ENCODE measurements around the gene NLRP6.
"Not testable (repeated sequence)": the region's sequence is repeated elsewhere in the genome, so short reads cannot be mapped to it uniquely, and the experiment has no call there.

Gene NLRP6

DNA sequence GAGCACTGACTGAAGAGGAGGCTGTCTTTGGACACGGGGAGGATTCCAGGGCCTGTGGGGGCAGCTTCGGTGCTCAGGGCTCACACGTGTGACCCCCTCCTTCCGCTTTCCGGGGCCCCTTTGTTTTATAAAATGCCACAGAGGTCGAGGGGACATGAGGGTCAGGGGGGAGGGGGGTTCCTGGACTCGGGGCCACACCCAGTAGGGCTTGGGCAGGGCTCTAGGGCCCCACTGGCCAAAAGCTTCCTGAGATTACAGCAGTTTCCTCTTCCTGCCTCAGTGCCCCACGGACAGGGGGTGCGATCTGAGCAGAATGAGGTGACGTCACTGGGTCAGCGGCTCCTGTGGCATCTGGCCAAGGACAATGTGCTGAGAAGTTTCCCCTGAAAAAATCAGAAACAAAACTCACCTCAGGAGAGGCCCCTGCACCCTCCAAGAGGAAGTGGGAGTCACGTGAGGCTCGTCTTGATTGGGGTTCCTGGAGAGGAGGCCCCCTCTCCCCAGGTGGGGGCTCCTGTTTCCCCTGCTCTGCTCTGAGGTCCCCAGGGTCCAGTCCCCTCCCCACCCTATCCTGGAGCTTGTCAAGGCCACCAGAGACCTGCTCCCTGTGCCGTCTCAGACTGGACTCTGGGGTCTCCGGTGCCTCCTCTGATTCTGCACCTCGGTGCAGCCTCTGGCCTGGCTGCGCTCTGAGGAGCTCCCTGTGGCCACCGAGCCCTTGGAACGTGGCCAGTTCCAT is 48.8 kb downstream of the NLRP6 start:
- ATAC-seq = peak; percentile 22 to 31

DNA sequence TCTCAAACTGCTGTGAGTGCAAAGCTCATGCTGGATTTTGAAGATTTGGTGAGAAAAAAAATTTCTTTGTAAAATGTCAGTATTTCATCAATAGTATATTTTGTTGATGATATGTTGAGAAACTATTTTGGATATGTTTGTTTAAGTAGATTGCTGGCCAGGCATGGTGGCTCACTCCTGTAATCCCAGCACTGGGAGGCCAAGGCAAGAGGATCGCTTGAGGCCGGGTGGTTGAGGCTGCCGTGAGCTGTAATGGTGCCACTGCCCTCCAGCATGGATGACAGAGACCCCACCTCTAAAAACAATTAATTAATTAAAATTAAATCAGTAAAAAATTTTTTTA is 49.3 kb downstream of the NLRP6 start:
- ATAC-seq = no peak

DNA sequence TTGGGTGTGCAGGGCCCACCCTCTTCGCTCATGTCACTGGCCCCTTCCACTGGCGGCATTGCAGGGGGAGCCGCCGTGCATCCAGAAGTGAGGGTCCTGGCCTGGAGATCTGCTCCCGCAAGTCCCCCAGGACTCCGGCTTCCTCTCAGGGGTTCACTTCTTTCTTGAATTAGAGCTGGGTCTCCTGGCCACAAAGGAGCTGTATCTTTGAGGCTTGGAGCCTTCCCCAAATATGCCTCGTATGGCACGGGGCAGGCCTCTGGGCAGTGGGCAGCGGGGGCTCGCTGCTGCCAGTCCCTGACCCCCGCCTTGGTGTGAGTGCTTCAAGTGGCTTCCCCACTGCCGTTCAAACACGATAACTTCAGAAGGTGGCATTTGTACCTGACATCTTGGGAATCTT is 49.8 kb downstream of the NLRP6 start:
- ATAC-seq = no peak

DNA sequence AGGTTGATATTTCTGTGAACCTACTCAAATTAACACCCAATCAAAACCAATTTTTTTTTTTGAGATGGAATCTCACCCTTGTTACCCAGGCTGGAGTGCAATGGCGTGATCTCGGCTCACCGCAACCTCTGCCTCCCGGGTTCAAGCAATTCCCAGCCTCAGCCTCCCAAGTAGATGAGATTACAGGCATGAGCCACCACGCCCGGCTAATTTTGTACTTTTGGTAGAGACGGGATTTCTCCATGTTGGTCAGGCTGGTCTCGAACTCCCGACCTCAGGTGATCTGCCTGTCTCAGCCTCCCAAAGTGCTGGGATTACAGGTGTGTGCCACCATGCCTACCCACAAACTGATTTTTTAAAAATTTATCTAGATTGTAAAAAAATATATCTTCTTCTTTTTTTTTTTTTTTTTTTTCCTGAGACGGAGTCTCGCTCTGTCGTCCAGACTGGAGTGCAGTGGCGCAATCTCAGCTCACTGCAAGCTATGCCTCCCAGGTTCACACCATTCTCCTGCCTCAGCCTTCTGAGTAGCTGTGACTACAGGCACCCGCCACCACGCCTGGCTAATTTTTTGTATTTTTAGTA is 50.4 kb downstream of the NLRP6 start:
- not testable (repeated sequence) for ATAC-seq

DNA sequence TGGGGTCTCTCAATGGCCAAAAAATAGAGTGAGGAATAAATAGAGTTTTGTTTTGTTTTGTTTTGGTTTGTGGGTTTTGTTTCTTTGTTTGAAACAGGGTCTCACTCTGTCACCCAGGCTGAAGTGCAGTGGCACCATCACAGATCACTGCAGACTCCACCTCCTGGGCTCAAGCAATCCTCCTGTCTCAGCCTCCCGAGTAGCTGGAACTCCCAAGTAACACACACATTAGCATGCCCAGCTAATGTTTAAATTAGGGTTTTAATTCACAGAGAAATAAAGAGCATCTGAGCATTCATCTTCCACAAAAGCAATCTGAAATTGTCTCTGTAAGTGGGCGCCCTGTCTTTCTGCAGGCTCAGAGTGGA is 51.7 kb downstream of the NLRP6 start:
- ATAC-seq = no peak

DNA sequence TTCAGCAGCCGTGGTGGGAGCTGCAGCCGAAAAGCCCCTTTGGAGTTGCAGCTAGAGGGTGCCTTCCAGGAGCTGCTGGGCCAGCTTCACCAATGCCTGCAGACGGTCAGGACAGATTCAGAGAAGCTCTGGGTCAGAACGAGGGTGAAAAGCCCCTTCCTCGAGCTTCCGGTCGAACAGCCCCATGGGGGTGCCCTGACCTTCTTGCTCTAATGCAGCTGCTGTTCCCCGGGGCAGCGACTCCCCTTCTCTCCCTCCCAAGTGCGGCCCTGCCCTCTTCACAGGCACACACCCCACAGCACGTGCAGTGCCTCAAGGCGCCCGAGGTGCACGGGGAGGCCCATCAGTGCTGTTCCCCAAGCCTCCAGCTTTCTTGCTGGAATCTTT is 52.1 kb downstream of the NLRP6 start:
- no peak for ATAC-seq

DNA sequence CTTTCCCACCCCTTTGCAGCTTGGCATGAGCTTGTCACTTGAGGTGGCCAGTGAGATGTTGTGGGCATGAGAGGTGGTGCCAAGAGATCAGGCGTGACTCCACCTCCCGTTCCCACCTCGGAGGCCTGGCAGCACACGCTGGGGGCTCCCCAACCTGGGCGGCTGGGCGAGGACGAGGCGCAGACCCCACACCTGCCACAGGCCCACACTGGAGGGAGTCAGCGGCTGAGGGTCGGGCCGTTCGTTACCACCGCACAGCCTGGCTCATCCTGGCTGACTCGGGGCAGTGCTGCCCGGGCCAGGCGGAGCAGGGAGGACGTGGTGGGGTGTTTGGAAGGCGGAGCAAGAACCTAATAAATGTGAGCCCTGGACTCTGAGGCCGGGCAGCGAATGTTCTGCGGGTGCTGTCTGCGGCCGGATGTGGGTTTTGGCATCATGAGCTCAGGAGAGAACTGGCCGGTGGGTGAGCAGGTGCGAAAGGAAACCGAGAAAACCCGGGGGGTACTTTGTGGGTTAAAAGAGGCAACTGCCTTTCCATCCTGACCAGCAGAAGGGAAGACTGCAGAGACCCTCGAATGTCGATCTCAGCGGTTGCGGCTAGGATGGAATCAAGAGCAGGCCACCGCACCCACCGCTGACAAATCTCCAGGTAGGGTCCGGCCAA is 52.6 kb downstream of the NLRP6 start:
- no peak for ATAC-seq

DNA sequence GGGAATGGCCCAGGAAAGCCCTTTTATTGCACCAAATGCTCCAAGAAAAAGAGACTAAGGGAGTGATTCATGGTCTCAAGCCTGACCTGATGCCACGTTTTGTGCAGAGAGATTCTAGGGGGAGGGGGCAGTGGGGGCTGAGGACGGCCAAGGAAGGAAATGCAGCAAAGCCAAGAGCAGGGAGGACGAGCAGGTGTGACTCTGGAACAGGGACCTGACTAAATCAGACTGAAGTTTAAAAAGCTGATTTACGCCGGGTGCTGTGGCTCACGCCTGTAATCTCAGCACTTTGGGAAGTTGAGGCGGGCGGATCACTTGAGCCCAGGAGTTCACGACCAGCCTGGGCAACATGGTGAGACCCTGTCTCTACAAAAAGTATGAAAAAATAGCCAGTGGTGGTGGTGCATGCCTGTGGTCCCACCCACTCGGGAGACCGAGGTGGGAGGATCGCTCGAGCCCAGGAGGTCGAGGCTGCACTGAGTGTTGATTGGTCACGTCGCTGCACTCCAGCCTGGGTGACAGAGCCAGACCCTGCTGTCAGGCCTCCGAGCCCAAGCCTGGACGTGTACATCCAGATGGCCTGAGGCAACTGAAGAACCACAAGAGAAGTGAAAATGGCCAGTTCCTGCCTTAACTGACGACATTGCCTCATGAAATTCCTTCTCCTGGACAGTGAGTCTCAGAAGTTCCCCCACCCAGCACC is 53.3 kb downstream of the NLRP6 start:
- no peak for ATAC-seq

DNA sequence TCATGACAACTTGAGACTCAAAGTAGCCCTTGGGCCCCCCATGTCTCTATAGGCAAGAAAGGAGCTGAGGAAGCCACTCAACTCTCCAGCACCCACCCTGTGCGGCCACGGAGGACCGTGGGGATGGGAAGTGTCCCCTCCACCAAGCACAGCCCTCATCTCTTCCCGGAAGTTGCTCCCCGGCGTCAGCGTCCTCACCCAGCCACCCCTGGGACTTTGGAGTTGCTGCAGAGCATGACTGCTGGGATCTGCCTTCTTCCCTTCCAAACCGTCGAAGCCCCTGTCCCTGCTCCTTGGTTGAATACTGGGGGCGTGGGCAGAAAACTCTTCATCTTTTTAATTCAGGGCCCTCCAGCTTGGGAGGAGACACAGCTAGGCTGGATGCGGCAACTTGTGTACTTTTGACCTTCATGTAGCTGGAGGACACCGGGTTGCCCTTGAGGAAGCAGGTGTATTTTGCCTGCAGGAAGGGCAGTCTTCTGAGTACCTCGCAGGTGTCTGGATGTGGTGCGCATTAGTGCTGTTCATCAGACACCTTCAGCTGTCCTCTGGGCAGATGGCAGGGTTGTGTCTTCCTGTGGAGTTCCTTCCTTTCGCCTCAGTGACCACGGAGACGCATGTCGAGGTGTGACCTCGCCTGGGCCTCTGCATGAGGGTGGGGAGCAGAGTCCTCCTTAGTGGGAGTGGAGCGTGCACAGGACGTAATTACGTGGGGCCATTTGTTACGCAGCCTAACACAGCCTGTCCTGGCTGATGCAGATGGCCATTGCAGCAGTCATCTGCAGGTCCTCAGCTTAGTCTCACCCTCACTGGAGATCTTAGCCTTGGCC is 54.7 kb downstream of the NLRP6 start:
- no peak for ATAC-seq

DNA sequence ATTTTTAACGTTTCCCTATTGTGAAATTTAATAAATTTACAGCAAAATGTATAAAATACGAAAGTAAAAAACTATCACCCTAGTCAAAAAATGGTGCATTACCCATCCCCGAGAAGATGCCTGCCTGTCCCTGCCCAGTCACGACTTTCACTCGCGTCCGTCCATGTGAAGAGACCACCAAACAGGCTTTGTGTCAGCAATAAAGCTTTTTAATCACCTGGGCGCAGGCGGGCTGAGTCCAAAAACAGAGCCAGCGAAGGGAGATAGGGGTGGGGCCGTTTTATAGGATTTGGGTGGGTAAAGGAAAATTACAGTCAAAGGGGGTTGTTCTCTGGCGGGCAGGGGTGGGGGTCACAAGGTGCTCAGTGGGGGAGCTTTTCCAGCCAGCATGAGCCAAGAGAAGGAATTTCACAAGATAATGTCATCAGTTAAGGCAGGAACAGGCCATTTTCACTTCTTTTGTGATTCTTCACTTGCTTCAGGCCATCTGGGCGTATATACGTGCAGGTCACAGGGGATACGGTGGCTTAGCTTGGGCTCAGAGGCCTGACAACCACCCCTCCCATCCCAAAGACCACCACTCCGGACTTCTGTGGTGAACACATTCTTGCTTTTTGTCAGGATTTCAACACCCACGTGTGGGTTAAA is 55.5 kb downstream of the NLRP6 start:
- ATAC-seq = not testable (repeated sequence)

DNA sequence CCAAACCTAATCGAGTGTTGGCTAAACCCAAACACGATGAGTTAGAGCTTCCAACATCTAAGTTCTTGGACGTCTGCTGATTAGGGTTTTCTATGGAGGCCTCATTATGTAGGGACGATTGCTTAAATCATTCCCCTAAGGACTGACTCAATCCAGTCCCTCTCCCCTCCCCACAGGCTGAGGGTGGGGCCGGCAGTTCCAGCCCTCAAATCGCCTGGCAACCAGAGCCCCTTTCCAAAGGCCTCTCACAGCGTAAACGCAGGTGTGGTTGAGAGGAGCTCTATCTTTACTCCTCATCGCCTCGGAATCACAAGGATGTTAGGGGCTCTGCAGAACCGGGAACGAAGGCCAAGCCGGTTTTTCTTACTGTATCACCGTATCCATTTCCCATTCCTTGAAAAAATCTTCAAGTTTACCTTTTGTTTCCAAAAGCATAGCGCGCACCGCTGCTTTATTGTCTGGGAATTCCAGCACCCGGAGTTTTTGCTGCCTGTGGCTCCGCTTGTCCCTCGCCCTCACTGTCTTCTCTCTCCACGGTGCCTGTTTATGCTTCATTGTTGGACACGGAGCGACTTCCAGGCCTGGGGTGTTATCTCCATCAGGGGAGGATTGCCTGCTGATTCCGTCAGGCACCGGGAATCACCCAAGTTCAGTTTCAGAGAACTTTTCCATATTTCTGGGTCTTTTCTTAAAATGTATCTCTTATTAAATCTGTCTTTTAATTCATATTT is 56.2 kb downstream of the NLRP6 start:
- no peak for ATAC-seq
